NB4 (cell line): ENCODE data around the gene TMBIM6.

ENCODE experiments used
- MAX ChIP-seq: IDR thresholded peaks from 2 replicates; pipeline ENCODE4 v1.6.1; 2011; ENCODE audit warnings: low read depth, low read length
- MYC ChIP-seq: IDR thresholded peaks from 2 replicates; pipeline ENCODE4 v1.6.1; 2011; ENCODE audit warnings: low read depth, low read length
- POLR2A ChIP-seq: IDR thresholded peaks from 2 replicates; pipeline ENCODE4 v1.6.1; 2011; ENCODE audit warnings: mild to moderate bottlenecking; ENCODE audit not compliant: insufficient read length; ENCODE audit errors: extremely low read depth
- TF ChIP-seq, protein P1 (sequence below): IDR thresholded peaks from one replicate; pipeline ENCODE4 v1.5.1; 2012; ENCODE audit warnings: low read depth, low read length

DNA sequence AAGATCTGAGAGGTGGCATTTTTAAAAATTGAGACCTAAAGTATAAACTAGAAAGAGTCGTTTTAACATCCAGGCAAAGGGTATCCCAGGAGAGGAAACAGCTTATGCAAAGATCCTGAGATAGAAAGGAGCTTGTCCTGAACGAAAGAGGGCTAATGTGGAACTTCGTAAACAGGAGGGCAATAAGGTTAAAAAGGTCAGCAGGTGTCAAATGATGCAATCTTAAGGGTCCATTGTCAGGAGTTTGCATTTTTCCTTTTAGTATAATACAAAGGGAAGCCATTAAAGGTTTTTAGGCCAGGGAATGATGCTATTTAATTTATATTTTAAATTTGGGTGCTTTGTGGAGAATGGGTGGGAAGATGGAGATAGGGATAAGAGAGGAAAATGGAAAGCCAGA is 48.5 kb upstream of the TMBIM6 start:
- TF ChIP-seq MYC (no peak), MAX (no peak), POLR2A (no peak)
- TF ChIP-seq, protein P1, sequence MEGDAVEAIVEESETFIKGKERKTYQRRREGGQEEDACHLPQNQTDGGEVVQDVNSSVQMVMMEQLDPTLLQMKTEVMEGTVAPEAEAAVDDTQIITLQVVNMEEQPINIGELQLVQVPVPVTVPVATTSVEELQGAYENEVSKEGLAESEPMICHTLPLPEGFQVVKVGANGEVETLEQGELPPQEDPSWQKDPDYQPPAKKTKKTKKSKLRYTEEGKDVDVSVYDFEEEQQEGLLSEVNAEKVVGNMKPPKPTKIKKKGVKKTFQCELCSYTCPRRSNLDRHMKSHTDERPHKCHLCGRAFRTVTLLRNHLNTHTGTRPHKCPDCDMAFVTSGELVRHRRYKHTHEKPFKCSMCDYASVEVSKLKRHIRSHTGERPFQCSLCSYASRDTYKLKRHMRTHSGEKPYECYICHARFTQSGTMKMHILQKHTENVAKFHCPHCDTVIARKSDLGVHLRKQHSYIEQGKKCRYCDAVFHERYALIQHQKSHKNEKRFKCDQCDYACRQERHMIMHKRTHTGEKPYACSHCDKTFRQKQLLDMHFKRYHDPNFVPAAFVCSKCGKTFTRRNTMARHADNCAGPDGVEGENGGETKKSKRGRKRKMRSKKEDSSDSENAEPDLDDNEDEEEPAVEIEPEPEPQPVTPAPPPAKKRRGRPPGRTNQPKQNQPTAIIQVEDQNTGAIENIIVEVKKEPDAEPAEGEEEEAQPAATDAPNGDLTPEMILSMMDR = no peak
